HG03103 (cell line): ENCODE data around the gene CDKL4.
"Not testable (repeated sequence)": the region's sequence is repeated elsewhere in the genome, so short reads cannot be mapped to it uniquely, and the experiment has no call there.

Experiments
- ATAC-seq: cut with Tn5 transposase; IDR thresholded peaks from one replicate; pipeline ENCODE4 v1.9.1; 2021; ENCODE audit warnings: low read depth; ENCODE audit not compliant: unreplicated experiment

The CDKL4 gene

GRCh38 chr2:39181297-39181696 is 62.5 kb downstream of the CDKL4 start:
- ATAC-seq, result no peak

- no peak for ATAC-seq
Measured at GRCh38 chr2:39179974-39180960, 63.5 kb downstream of the CDKL4 start.

- no peak for ATAC-seq
Measured at GRCh38 chr2:39178756-39179155, 65.0 kb downstream of the CDKL4 start.

- ATAC-seq, result no peak
Measured at GRCh38 chr2:39176997-39177396, 66.8 kb downstream of the CDKL4 start.

- no peak for ATAC-seq
Measured at GRCh38 chr2:39175026-39175812, 68.6 kb downstream of the CDKL4 start.

- ATAC-seq, result no peak
Measured at GRCh38 chr2:39174022-39174421, 69.7 kb downstream of the CDKL4 start.

GRCh38 chr2:39172047-39172706 is 71.6 kb downstream of the CDKL4 start:
- not testable (repeated sequence) for ATAC-seq

GRCh38 chr2:39171621-39172020 is 72.1 kb downstream of the CDKL4 start:
- no peak for ATAC-seq

GRCh38 chr2:39164089-39164488 is 79.7 kb downstream of the CDKL4 start:
- ATAC-seq, result no peak

GRCh38 chr2:39160982-39161381 is 82.8 kb downstream of the CDKL4 start:
- no peak for ATAC-seq

GRCh38 chr2:39159283-39159682 is 84.5 kb downstream of the CDKL4 start:
- no peak for ATAC-seq

- ATAC-seq, result no peak
Measured at GRCh38 chr2:39158351-39158750, 85.4 kb downstream of the CDKL4 start.

GRCh38 chr2:39156846-39157245 is 86.9 kb downstream of the CDKL4 start:
- ATAC-seq, result no peak

- ATAC-seq, result no peak
Measured at GRCh38 chr2:39156107-39156506, 87.7 kb downstream of the CDKL4 start.

GRCh38 chr2:39155573-39155972 is 88.2 kb downstream of the CDKL4 start:
- ATAC-seq, result not testable (repeated sequence)

- ATAC-seq, result no peak
Measured at GRCh38 chr2:39154944-39155343, 88.8 kb downstream of the CDKL4 start.

- ATAC-seq, result no peak
Measured at GRCh38 chr2:39153312-39153711, 90.5 kb downstream of the CDKL4 start.

- ATAC-seq, result no peak
Measured at GRCh38 chr2:39152504-39152903, 91.3 kb downstream of the CDKL4 start.

- no peak for ATAC-seq
Measured at GRCh38 chr2:39150890-39151497, 92.8 kb downstream of the CDKL4 start.

- no peak for ATAC-seq
Measured at GRCh38 chr2:39150102-39150562, 93.6 kb downstream of the CDKL4 start.
